GM12872 (cell line): ENCODE results near the gene HSPBP1.

Source experiments
- TF ChIP-seq, protein P1 (sequence below): IDR thresholded peaks from 3 replicates; pipeline ENCODE4 v1.5.1; 2011; ENCODE audit warnings: low read depth, mild to moderate bottlenecking, low read length, moderate library complexity; ENCODE audit not compliant: insufficient read depth

HSPBP1 gene

DNA sequence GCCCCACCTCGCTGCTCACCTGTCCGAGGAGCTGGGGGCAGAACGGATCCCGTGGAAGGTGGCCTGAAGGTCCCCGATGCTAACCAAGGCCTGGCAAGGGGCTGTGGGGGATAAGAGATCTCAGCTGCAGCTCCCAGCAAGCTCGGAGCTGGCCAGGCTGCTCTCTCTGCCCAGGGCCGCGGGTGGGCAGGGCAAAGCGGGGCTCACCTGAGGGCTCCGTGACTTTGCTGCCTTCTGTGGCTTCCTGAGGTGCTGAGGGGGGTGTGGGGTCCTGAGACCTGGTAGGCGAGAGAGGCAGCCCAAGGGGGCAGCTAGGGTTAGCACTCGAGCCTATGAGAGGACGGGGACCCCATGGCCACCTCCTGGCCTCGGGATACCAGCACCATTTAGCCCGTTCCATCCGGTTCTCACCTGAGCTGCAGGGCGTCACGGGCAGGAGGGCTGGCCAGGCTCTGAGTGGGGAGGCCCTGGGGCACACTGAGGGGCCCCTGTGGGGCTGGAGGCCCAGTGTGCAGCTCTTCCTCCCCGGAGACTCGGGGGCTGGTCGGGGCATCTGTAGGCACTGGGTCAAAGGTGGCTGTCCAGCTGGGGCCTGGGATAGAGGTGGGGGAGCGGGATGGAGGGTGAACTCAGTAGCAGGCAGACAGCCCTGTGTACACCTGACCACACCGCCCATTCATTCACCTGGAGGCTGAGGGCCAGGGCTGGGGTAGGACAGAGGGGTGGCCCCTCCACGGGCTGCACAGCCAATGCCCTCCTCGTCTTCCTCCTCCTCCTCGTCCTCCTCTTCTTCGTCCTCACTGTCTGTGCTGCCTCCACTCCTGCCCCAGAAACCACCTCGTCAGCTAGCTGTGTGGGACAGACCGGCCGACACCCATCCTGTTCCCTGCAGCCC, 48.3 kb downstream of the HSPBP1 start:
- TF ChIP-seq, protein P1, sequence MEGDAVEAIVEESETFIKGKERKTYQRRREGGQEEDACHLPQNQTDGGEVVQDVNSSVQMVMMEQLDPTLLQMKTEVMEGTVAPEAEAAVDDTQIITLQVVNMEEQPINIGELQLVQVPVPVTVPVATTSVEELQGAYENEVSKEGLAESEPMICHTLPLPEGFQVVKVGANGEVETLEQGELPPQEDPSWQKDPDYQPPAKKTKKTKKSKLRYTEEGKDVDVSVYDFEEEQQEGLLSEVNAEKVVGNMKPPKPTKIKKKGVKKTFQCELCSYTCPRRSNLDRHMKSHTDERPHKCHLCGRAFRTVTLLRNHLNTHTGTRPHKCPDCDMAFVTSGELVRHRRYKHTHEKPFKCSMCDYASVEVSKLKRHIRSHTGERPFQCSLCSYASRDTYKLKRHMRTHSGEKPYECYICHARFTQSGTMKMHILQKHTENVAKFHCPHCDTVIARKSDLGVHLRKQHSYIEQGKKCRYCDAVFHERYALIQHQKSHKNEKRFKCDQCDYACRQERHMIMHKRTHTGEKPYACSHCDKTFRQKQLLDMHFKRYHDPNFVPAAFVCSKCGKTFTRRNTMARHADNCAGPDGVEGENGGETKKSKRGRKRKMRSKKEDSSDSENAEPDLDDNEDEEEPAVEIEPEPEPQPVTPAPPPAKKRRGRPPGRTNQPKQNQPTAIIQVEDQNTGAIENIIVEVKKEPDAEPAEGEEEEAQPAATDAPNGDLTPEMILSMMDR, result no peak

DNA sequence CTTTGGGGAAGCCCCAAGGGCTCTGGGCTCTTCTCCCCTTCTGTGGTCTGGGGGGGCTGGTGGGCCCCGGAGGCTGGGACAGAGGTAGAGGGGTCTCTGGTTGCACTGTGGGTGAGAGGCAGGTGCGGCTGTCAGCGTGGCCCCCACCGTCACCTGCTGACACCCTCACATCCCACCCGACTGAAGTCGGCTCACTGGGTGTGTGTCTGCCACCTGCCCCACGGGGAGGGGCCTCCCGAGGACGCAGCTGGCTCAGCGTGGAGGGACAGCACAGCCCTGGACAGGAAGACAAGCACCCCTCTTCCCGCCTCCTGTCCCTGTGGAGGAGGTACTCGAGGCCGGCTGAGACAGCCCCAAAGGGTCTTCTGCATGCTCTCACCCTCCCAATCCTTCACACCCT, 49.1 kb downstream of the HSPBP1 start:
- TF ChIP-seq, protein P1, result no peak

DNA sequence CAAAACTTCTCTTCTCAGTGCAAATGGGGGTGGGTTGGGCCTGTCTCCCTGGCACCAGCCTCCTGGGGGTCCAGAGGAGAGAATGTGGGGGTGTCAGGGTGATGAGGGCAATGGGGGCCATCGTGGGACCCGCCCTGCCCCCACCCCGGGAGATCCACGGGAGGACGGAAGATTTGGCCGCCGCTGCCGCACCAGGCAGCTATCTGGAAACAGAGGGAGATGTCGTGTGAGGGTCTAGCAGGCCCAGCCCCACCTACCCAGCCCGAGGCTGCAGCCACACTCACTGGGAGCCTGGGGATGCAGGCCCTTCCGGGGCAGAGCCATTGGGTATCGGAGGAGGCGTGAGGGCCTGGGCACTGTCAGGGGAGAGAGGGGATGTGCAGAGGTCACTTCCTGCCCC, 49.6 kb downstream of the HSPBP1 start:
- TF ChIP-seq, protein P1, result no peak

DNA sequence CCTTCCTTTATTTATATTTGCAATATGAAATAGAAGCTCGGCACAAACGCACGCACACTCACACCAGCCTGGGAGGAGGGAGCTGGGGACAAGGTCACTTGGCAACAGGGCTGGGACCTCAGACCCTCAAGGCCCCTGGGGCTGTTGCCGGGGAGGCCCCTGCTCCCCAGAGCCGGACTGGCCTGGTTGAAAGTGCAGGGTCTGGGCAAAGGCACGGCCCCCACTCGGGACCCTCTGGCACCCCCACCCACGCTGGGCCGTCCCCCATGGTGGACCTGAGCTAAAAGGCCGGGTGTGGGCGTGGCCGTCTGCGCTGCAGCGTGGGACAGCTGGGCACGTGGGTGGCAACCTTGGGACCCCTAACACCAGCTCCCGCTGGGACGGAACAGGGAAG, 50.1 kb downstream of the HSPBP1 start:
- TF ChIP-seq, protein P1, result no peak

DNA sequence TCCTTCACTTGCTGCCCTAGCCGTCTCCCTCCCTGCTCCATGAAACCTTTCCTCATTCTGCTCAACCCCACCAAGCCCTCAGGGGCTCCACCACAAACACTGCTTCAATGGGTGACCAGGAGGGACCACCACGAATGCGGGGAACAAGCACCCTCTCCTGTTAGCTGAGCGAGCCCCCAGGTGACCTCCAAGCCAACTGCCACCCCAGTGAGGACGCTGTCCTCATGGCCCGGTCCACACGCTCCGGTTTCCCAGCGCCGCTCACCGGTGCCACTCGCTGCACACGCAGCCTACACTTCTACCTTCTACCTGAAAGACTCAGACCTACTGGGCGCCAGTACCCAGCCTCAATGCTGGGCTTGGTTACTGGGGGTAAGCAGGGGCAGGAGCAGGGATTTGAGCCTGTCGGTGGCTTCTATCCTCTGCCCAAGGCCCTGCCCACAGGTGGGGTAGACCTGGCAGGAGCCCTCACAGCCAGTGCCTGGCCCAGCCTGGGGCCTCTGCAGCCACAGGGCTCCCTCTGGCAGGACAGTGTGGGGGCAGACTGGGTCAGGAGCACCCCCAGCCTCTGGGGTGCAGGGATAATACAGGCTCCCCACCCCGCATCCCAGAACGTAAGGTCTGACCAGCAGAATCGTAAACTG, 50.6 kb downstream of the HSPBP1 start:
- TF ChIP-seq, protein P1, result no peak

DNA sequence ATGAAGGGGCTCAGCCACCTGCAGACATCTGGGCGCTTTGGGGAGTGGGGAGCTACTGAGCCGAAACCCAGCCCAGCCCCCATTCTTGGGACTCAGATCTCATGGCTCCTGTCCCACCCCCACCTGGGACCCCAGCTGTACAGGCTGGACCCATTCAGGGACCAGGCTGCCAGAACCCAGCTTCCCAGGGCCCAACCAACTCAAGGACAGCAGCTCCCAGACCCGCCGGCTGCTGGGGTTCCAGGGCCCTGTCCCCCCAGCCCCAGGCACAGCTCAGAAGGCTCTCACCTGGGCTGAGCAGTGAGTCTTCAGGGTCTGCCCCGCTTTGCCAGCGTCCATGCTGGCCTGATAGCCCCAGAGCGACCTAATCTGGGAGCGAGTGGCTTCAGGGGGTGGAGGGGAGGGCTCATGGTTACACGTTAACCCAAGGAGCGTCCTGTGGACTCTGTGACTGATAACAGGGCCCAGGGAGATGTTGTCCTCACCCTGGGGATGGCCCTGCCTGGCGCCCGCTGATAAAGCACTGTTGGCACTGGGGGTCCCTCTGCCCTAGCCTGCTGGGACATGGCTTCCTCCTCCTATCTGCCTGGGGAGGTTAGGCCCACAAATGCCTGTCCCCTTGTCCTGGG, 51.4 kb downstream of the HSPBP1 start, which contains the start of gene TMEM86B:
Gene TMEM86B, minus strand, starts transcription at position 361 of the 629 bp plus-strand sequence. Its CDS starts 22 bp downstream, at position 339.
- TF ChIP-seq, protein P1, result no peak

DNA sequence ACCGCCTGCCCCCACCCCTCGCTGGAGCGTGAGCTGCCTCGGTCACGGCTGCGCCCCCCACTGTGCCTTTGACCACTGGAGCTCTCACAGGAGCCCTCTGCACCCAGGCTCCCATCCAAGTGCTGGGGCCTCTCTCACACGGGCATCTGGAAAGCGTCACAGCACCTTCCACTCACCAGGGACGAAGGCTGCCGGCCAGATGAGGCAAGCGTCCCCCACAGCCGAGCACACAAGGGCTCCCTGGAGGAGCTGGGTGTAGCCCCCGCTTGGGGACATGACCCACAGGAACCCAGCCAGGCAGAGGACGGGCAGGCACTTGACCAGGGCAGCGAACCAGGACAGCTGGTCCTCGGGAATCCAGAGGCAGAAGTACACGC, 51.9 kb downstream of the HSPBP1 start:
- TF ChIP-seq, protein P1, result no peak
